GM13976 (cell line): ENCODE data around the gene VPS33B.
A peak's percentile ranks its signal among the peaks of the same experiment; 100 is the strongest.
"Not testable (repeated sequence)": the region's sequence is repeated elsewhere in the genome, so short reads cannot be mapped to it uniquely, and the experiment has no call there.

Experiments used
- DNase-seq: peaks from one replicate; pipeline ENCODE4 v3.0.0; 2012; ENCODE audit warnings: low spot score
- in situ Hi-C: fragments of 300-500 bp; cut with MboI; formaldehyde crosslinking; loops from one replicate; pipeline ENCODE4 v1.12.0; 2022; ENCODE audit warnings: low sequenced_read_pairs, mixed read lengths, inconsistent platforms; ENCODE audit not compliant: unreplicated experiment
- TF ChIP-seq, protein P1 (sequence below): IDR thresholded peaks from 2 replicates; pipeline ENCODE4 v1.5.1; 2012; ENCODE audit warnings: borderline replicate concordance, mild to moderate bottlenecking; ENCODE audit not compliant: insufficient read depth; ENCODE audit errors: extremely low read depth, missing control alignments, control extremely low read depth

Gene VPS33B

DNA sequence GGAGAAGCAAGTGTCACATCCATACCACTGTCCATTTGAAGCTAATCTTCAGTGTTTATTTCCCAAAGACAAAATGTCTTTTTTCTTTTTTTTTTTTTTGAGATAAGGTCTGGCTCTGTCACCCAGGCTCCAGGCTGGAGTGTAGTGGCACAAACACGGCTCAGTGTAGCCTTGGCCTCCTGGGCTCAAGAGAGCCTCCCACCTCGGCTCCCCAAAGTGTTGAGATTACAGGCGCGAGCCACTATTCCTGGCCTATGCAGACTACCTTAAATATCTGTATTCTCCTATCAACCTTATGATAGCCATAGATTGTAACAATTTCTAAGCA, 27.7 kb upstream of the VPS33B start:
- TF ChIP-seq, protein P1, sequence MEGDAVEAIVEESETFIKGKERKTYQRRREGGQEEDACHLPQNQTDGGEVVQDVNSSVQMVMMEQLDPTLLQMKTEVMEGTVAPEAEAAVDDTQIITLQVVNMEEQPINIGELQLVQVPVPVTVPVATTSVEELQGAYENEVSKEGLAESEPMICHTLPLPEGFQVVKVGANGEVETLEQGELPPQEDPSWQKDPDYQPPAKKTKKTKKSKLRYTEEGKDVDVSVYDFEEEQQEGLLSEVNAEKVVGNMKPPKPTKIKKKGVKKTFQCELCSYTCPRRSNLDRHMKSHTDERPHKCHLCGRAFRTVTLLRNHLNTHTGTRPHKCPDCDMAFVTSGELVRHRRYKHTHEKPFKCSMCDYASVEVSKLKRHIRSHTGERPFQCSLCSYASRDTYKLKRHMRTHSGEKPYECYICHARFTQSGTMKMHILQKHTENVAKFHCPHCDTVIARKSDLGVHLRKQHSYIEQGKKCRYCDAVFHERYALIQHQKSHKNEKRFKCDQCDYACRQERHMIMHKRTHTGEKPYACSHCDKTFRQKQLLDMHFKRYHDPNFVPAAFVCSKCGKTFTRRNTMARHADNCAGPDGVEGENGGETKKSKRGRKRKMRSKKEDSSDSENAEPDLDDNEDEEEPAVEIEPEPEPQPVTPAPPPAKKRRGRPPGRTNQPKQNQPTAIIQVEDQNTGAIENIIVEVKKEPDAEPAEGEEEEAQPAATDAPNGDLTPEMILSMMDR = no peak
- in situ Hi-C loops = no loop called here
- no peak for DNase-seq

DNA sequence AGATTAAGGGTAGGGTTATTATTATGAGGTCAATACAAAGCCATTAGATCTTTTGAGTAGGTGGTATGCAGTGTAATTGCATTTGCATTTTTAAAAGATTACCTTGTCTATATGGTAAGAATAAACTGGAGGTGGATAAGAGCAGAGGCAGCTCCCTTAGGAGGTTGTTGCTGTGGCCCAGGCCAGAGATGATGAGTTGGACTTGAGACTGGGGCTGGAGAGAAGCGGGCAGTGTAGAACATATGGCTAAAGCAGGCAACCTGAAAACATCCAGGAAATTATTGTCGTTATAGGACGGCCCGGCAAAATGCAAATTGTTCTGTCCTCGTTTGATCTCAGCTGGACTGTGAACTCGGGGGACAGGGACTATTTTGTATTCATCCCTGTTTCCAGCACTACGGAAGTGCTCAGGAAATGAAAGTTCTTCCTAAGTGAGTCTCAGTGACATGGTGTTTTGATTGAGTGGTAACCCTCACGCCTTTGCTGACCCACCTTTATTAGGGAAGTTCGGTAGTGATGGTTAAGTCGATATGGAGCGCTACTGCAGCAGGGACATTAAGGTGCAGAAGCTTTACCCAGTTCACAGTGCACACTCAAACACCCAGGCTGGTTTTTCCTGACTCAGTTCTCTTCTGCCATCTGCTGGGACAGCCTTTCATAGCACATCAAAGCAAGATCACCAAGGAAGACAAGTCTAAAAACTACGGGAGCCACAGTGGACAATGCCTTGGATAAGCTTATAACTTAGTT, 27.2 kb upstream of the VPS33B start:
- in situ Hi-C loops = no loop called here
- TF ChIP-seq, protein P1 = peak; percentile 68
- DNase-seq = peak; percentile 69

DNA sequence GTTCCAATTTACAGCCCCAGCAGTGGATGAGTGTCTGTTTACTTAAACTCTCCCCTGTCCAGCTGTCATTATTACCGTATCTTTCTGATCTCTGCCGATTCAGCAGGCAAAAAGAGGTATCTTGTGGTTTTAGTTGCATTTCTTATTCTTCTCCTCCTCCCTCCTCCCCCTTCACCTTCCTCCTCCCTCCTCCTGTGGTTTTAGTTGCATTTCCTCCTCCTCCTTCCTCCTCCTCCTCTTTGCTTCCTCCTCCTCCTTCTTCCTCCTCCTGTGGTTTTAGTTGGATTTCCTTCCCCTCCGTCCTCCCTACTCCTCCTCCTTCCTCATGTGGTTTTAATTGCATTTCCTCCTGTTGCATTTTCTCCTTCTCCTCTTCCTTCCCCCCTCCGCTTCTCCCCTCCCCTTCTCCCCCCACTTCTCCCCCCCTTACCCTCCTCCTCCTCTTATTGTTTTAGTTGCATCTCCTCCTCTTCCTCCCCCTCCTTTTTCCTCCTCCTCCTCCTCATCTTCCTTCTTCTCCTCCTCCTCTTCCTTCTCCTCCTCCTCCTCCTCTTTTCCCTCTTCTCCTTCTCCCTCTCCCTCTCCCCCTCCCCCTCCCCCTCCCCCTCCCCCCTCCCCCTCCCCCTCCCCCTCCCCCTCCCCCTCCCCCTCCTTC, 25.3 kb upstream of the VPS33B start:
- TF ChIP-seq, protein P1 = no peak
- DNase-seq = no peak
- in situ Hi-C loops = no loop called here

DNA sequence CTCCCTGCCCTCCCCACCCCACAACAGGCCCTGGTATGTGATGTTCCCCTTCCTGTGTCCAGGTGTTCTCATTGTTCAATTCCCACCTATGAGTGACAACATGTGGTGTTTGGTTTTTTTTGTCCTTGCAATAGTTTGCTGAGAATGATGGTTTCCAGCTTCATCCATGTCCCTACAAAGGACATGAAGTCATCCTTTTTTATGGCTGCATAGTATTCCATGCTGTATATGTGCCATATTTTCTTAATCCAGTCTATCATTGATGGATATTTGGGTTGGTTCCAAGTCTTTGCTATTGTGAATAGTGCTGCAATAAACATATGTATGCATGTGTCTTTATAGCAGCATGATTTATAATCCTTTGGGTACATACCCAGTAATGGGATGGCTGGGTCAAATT, 23.7 kb upstream of the VPS33B start:
- in situ Hi-C loops, DNase-seq: not testable (repeated sequence)

DNA sequence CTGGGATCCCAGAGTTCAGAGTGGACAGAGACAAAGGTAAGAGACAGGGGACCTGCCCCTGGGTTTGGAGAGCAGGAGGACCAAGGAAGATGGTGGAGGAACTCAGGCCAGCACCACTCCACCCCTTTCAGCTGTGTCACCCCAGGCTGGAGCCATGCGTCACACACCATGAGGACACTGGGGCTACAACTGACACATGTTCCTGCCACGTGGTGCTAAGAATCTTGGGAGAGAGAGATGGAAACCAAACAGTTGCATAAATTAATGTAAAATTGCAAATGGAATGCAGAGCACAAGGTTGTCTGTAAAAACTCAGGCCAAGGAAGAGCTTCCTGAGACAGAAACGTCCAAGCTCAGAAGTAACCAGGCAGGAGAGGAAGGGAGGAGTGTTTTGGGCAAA, 22.7 kb upstream of the VPS33B start:
- no peak for DNase-seq
- in situ Hi-C loops = no loop called here
- TF ChIP-seq, protein P1 = no peak

DNA sequence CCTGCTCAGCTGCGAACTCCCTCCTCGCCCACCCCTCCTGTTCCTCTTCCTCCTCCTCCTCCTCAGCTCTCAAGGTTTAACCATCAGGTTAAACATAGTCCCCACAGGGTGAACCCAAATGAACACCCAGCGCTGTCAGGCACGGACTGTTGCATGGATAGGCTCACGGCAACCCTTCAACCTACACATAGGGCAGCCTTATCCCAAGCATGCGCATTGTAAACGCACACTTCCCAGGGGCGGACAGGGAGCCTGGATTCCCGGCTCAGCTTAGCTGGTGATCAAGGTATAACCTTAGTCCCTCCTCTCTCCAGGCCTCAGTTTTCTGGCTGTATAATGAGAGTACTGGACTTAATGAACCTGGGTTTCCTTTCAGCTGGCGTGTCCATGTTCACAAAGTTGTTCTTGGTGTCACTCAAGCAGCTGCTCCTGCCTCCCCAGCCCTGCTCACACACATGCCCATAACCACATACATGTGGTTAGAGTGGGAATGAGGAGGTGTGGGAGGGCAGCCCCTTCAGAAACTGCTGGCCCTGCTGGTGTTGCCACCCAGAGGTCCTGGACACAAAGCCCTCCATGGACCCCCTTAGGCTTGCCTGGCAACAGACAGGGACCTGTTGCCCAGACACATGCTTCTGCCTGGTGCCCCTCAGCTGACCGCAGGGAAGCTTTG, 20.9 kb upstream of the VPS33B start:
- in situ Hi-C loops = no loop called here

More for the DNA sequence above, 20.9 kb upstream of the VPS33B start:
- TF ChIP-seq, protein P1 = no peak
- no peak for DNase-seq
